SU-DHL-6 (cell line): ENCODE results near the gene SHROOM1.

Experiments
- EZH2phosphoT487 ChIP-seq: fragments of 200-600 bp; sonication (generic), shearing (Covaris generic); conservative IDR thresholded peaks from 2 replicates; pipeline ENCODE4 v1.6.1; 2018; ENCODE audit warnings: mild to moderate bottlenecking, antibody characterized with exemption, low read length, moderate library complexity, mixed read lengths
- TF ChIP-seq, protein P1 (sequence below): fragments of 200-600 bp; sonication (generic); IDR thresholded peaks from one replicate; pipeline ENCODE4 v1.5.1; 2017; ENCODE audit warnings: antibody characterized with exemption, mild to moderate bottlenecking, low read length, moderate library complexity; ENCODE audit not compliant: insufficient read depth, poor library complexity, severe bottlenecking

DNA sequence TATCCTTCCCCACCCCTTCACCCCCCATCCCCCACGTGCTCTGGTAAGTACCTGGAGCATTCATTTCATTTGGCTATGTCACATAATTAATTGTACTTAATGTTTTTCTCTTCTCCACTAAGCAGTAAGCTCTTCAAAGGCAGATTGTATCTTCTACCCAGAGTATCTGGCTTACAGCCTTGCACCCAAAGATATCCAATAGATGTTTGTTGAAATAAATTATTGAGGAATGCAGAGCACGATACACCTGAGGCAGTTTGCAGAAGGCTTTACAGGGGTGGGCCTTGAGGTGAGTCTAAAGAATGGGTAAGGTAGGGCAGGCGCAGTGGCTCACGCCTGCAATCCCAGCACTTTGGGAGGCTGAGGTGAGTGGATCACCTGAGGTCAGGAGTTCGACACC lies 19.8 kb downstream of the SHROOM1 start:
- TF ChIP-seq, protein P1, sequence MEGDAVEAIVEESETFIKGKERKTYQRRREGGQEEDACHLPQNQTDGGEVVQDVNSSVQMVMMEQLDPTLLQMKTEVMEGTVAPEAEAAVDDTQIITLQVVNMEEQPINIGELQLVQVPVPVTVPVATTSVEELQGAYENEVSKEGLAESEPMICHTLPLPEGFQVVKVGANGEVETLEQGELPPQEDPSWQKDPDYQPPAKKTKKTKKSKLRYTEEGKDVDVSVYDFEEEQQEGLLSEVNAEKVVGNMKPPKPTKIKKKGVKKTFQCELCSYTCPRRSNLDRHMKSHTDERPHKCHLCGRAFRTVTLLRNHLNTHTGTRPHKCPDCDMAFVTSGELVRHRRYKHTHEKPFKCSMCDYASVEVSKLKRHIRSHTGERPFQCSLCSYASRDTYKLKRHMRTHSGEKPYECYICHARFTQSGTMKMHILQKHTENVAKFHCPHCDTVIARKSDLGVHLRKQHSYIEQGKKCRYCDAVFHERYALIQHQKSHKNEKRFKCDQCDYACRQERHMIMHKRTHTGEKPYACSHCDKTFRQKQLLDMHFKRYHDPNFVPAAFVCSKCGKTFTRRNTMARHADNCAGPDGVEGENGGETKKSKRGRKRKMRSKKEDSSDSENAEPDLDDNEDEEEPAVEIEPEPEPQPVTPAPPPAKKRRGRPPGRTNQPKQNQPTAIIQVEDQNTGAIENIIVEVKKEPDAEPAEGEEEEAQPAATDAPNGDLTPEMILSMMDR, result no peak
- no peak for TF ChIP-seq EZH2phosphoT487
